ENCODE data around the gene ZFPL1.
"Not testable (repeated sequence)": the region's sequence is repeated elsewhere in the genome, so short reads cannot be mapped to it uniquely, and the experiment has no call there.

Gene ZFPL1

DNA sequence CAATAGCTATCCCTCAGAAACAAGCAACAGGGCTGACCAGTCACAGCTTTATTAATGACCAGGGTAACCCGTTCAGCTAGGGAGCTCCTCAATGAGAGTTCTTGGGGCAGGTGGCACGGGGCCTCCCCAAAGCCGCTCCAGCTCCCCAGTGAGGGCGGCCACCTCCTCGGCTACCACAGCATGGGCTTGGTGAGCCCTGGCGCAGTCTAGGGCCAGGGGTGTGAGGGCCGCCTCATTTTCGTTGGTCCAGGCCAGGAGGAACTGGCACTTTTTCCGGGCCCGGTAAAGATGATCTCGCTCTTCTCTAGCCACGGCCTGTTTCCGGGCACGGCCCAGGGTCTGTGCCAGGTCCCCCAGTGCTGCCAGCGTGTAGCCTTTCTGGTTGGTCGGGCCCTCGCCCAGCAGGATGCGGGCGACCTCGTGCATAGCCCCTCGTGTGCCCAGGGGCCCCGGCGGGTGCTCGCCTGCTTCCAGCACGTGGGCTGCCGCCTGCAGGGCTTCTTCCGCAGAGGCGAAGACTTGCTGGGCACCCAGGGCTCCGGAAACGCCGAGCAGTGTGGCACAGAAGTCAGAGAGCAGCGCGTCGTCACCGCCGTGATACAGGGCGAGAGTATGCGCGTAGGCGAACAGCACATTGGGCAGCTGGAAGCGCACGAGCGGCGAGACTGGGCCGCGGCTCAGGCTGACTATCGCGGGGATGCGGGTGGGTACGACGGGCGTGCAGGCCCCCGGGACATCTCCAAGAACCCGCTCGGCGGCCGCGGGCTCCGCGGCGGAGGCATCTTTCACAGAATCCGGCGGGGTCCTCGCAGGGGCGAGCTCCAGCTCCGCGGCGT lies 32.6 kb downstream of the ZFPL1 start:
- Histone ChIP-seq H3K27me3 (ENCODE audit: insufficient read depth, low read length) (no peaks in the 10 kb centered on the region), H3K4me1 (ENCODE audit: insufficient read depth, low read length) (peaks cover 7% of the 10 kb centered on the region), H3K9me3 (ENCODE audit: insufficient read depth, low read depth, low read length) (no peaks in the 10 kb centered on the region), H3K36me3 (ENCODE audit: insufficient read depth, low read length) (peaks cover 48% of the 10 kb centered on the region), H3K9ac (ENCODE audit: low read depth, low read length) (peak overlapping the region; percentile 94), H3K4me3 (ENCODE audit: low read length) (peak overlapping the region; percentile 86), H3K27ac (ENCODE audit: low read depth, low read length) (peak overlapping the region; percentile 94)
- 32% methylated on average over 68 of the region's 68 CpGs for WGBS

- H3K27ac ChIP-seq (ENCODE audit: low read depth, low read length) = peak within 1 kb of the TSS; percentile 94
- H3K27me3 ChIP-seq (ENCODE audit: insufficient read depth, low read length) = no peaks in the 10 kb centered on the region
- H3K4me1 ChIP-seq (ENCODE audit: insufficient read depth, low read length) = peaks cover 7% of the 10 kb centered on the region
- H3K9ac ChIP-seq (ENCODE audit: low read depth, low read length) = peak within 1 kb of the TSS; percentile 94
- no peaks in the 10 kb centered on the region for H3K9me3 ChIP-seq (ENCODE audit: insufficient read depth, low read depth, low read length)
- H3K36me3 ChIP-seq (ENCODE audit: insufficient read depth, low read length) = peaks cover 48% of the 10 kb centered on the region
- WGBS = under 1% methylated on average over 89 of the region's 89 CpGs
- H3K4me3 ChIP-seq (ENCODE audit: low read length) = peak within 1 kb of the TSS; percentile 86
Observed at GRCh38 chr11:65117206-65118096, 33.4 kb downstream of the ZFPL1 start, which contains the start of gene ZNHIT2. TSS of gene ZNHIT2 (minus strand) at chr11:65117701. CDS start at chr11:65117653, 48 bp downstream.

- H3K4me1 ChIP-seq (ENCODE audit: insufficient read depth, low read length) = peaks cover 7% of the 10 kb centered on the region
- H3K9me3 ChIP-seq (ENCODE audit: insufficient read depth, low read depth, low read length) = no peaks in the 10 kb centered on the region
- H3K4me3 ChIP-seq (ENCODE audit: low read length) = peak overlapping the region; percentile 29; the same call in 1 of the 2 replicates
- 90% methylated on average over 18 of the region's 18 CpGs for WGBS
- no peaks in the 10 kb centered on the region for H3K27me3 ChIP-seq (ENCODE audit: insufficient read depth, low read length)
- H3K36me3 ChIP-seq (ENCODE audit: insufficient read depth, low read length) = peaks cover 48% of the 10 kb centered on the region
- no peak overlapping the region for H3K9ac ChIP-seq (ENCODE audit: low read depth, low read length)
- H3K27ac ChIP-seq (ENCODE audit: low read depth, low read length) = peak overlapping the region; percentile 39; the same call in 1 of the 2 replicates
Observed at GRCh38 chr11:65118097-65118837, 34.2 kb downstream of the ZFPL1 start.

- H3K4me3 ChIP-seq (ENCODE audit: low read length) = not testable (repeated sequence)
Observed at GRCh38 chr11:65118891-65119669, 35.1 kb downstream of the ZFPL1 start.

DNA sequence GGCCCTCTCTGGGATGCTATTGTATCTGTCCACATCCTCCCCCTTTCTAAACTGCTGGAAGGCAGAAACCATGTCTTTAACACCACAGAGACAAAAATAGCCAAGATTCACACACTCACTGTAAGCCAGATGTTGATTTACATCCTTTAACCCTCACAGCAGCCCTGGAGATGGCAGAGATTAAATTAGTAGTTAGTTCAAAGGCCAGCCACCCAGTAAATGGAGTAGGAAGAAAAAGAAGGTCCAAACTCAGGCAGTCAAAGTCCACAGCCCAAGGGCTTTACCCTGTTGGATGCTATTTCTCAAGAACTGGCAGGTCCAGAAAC lies 35.6 kb downstream of the ZFPL1 start:
- Histone ChIP-seq H3K4me3 (ENCODE audit: low read length) (no peak overlapping the region), H3K4me1 (ENCODE audit: insufficient read depth, low read length) (peaks cover 7% of the 10 kb centered on the region), H3K9me3 (ENCODE audit: insufficient read depth, low read depth, low read length) (no peaks in the 10 kb centered on the region), H3K9ac (ENCODE audit: low read depth, low read length) (no peak overlapping the region), H3K27me3 (ENCODE audit: insufficient read depth, low read length) (no peaks in the 10 kb centered on the region), H3K36me3 (ENCODE audit: insufficient read depth, low read length) (peaks cover 54% of the 10 kb centered on the region), H3K27ac (ENCODE audit: low read depth, low read length) (no peak overlapping the region)

More at GRCh38 chr11:65118891-65119669, 35.1 kb downstream of the ZFPL1 start:
- H3K27me3 ChIP-seq (ENCODE audit: insufficient read depth, low read length); H3K9me3 ChIP-seq (ENCODE audit: insufficient read depth, low read depth, low read length); H3K27ac ChIP-seq (ENCODE audit: low read depth, low read length); H3K4me1 ChIP-seq (ENCODE audit: insufficient read depth, low read length); H3K9ac ChIP-seq (ENCODE audit: low read depth, low read length): not testable (repeated sequence)
- 95% methylated on average over 18 of the region's 18 CpGs for WGBS
- H3K36me3 ChIP-seq (ENCODE audit: insufficient read depth, low read length) = peaks cover 49% of the 10 kb centered on the region

DNA sequence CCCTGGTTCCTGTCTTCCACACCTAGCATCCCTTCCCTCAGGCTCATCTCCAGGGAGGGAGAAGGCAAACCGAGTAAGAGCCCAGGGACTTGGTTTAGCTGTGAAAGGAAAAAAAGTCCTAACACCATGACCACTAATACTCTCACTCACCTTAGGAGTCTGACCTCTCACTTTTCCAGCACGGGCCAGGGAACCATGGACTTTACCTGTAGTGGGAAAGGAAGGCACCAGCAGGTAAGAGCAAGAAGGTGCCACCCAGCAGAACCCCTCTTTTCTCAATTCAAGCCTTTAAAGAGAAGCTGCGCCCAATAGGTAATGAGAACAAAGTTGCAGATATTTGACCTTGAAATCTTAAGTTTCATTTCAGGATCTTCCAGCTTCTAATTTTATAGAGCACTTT lies 36.8 kb downstream of the ZFPL1 start:
- Histone ChIP-seq H3K27ac (ENCODE audit: low read depth, low read length) (peak overlapping the region; percentile 74), H3K9ac (ENCODE audit: low read depth, low read length) (peak overlapping the region; percentile 96; the same call in 1 of the 2 replicates), H3K4me1 (ENCODE audit: insufficient read depth, low read length) (peaks cover 7% of the 10 kb centered on the region), H3K36me3 (ENCODE audit: insufficient read depth, low read length) (peaks cover 55% of the 10 kb centered on the region), H3K27me3 (ENCODE audit: insufficient read depth, low read length) (no peaks in the 10 kb centered on the region), H3K4me3 (ENCODE audit: low read length) (peak overlapping the region; percentile 90), H3K9me3 (ENCODE audit: insufficient read depth, low read depth, low read length) (no peaks in the 10 kb centered on the region)
- WGBS = 100% methylated on average over 2 of the region's 3 CpGs

- H3K9me3 ChIP-seq (ENCODE audit: insufficient read depth, low read depth, low read length) = no peaks in the 10 kb centered on the region
- WGBS = 3% methylated on average over 22 of the region's 22 CpGs
- H3K4me1 ChIP-seq (ENCODE audit: insufficient read depth, low read length) = peaks cover 7% of the 10 kb centered on the region
- no peaks in the 10 kb centered on the region for H3K27me3 ChIP-seq (ENCODE audit: insufficient read depth, low read length)
- H3K9ac ChIP-seq (ENCODE audit: low read depth, low read length) = peak overlapping the region; percentile 96
- peak overlapping the region; percentile 74 for H3K27ac ChIP-seq (ENCODE audit: low read depth, low read length)
- peaks cover 56% of the 10 kb centered on the region for H3K36me3 ChIP-seq (ENCODE audit: insufficient read depth, low read length)
- peak overlapping the region; percentile 90 for H3K4me3 ChIP-seq (ENCODE audit: low read length)
Observed at GRCh38 chr11:65121447-65121864, 37.4 kb downstream of the ZFPL1 start.

DNA sequence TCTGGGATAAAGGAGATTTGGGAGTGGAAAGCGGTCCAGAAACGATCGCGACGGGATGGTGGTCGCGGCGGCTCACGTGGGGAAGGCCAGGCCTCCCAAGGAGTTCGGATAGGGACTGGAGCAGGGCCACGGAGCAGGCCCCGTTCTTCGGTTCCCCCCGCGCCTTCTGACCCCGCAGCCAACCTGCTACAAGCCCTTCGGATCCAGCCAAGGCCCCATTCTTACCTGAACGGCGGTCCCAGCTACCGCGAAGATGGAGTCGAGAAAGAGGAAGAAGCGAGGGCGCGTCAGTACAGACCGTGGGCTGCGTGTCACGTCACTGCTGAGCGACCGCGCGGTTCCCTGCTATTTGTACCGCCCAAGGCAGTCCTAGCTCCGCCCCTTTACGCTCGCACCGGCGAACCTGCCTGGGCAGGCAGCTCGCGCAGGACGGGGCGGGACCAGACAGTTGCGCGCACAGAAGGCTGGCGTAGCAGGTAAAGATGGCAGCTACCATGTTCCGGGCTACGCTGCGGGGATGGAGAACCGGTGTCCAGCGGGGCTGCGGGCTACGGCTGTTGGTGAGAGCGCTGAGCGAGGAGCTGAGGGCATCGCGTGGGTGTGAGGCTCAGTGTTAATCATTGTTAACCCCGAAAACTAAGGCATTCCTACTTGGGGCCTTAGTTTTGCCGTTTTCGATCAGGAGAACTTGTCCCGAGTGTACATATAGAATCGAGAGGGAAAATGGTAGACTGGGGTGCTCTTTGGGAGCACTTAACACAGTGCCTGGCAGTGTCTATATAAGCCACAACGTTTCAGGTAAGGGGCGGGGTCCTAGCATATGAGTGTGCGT lies 38.1 kb downstream of the ZFPL1 start, which contains the start of the genes FAU and MRPL49:
Gene FAU (minus strand): TSS at position 270 of the 832 bp plus-strand sequence. CDS start 321 bp downstream, outside the sequence.
Gene MRPL49 (plus strand): TSS at position 457 of the 832 bp plus-strand sequence. CDS start 26 bp downstream, at position 483.
- Histone ChIP-seq H3K4me3 (ENCODE audit: low read length) (peak within 1 kb of the TSS; percentile 90), H3K27me3 (ENCODE audit: insufficient read depth, low read length) (no peaks in the 10 kb centered on the region), H3K4me1 (ENCODE audit: insufficient read depth, low read length) (peaks cover 7% of the 10 kb centered on the region), H3K27ac (ENCODE audit: low read depth, low read length) (peak within 1 kb of the TSS; percentile 76), H3K36me3 (ENCODE audit: insufficient read depth, low read length) (peaks cover 63% of the 10 kb centered on the region), H3K9ac (ENCODE audit: low read depth, low read length) (peak within 1 kb of the TSS; percentile 96), H3K9me3 (ENCODE audit: insufficient read depth, low read depth, low read length) (no peaks in the 10 kb centered on the region)
- under 1% methylated on average over 64 of the region's 64 CpGs for WGBS

- Histone ChIP-seq H3K4me3 (ENCODE audit: low read length) (no peak overlapping the region), H3K4me1 (ENCODE audit: insufficient read depth, low read length) (peaks cover 7% of the 10 kb centered on the region), H3K9ac (ENCODE audit: low read depth, low read length) (no peak overlapping the region), H3K27ac (ENCODE audit: low read depth, low read length) (no peak overlapping the region), H3K27me3 (ENCODE audit: insufficient read depth, low read length) (no peaks in the 10 kb centered on the region), H3K36me3 (ENCODE audit: insufficient read depth, low read length) (peaks cover 73% of the 10 kb centered on the region), H3K9me3 (ENCODE audit: insufficient read depth, low read depth, low read length) (no peaks in the 10 kb centered on the region)
- WGBS = 96% methylated on average over 5 of the region's 5 CpGs
Observed at GRCh38 chr11:65124480-65125196, 40.6 kb downstream of the ZFPL1 start.

Data from HUES64 (cell line).